Pancreas (tissue), 10 donors: Measurements from ENCODE around the gene OR2F1. TPM values are rescaled to one million over a fixed set of nuclear protein-coding genes. Genes with fewer than 3 reads are reported as not detected.

Experiments used
- ATAC-seq, 4 donors: fragments of 200-7000 bp; cut with Tn5 transposase; one replicate each; pipeline versions ENCODE4 v1.8.0 to v1.9.1; 2020; ENCODE audit warnings: mild to moderate bottlenecking in 4 of 4, moderate library complexity in 4 of 4
- DNase-seq, 6 donors: peaks; one replicate each; pipeline ENCODE4 v3.0.0-alpha.2; 2020
- FAIRE-seq: peaks from 2 replicates; lab custom pipeline; 2012; peaks lifted over from hg19 to GRCh38; lab: Jason Lieb, UNC
- H3K27ac ChIP-seq, 4 donors: fragments of 200-600 bp; sonication (generic); 1 replicate in 3 of 4; 2 replicates in 1 of 4; pipeline versions ENCODE4 v1.5.0 to v1.8.0; 2020
- H3K27me3 ChIP-seq, 4 donors: fragments of 200-600 bp; one replicate each; pipeline ENCODE4 v1.8.0; 2021
- H3K36me3 ChIP-seq, 3 donors: fragments of 200-600 bp; sonication (generic) in 1 of 3; one replicate each; pipeline versions ENCODE4 v1.5.0 to v1.8.0; 2020 to 2021
- H3K4me1 ChIP-seq, 3 donors: fragments of 200-600 bp; one replicate each; pipeline ENCODE4 v1.8.0; 2021
- H3K4me3 ChIP-seq, 4 donors: fragments of 200-600 bp; sonication (generic) in 2 of 4; one replicate each; pipeline versions ENCODE4 v1.5.0 to v1.8.0; 2020 to 2021
- H3K9me3 ChIP-seq, 4 donors: fragments of 200-600 bp; one replicate each; pipeline ENCODE4 v1.8.0; 2021
- CTCF ChIP-seq, 4 donors: fragments of 200-600 bp; sonication (generic) in 3 of 4; IDR thresholded peaks; one replicate each; pipeline versions ENCODE4 v1.5.0 to v1.8.0; 2021; ENCODE audit warnings: antibody characterized with exemption in 4 of 4
- WGBS, 2 donors: extraction: QIAGEN DNeasy Blood & Tissue Kit; methylation state at CpG; one replicate each; pipeline ENCODE4 v1.1.7; 2013; 5-methylcytosine and 5-hydroxymethylcytosine counted together
- intact Hi-C, 3 donors: fragments of 100-400 bp; cut with DNase I; formaldehyde crosslinking; loops; one replicate each; pipeline versions ENCODE4 v1.11.1 to v1.14.2; 2022
- polyA plus RNA-seq, 2 donors: library from polyadenylated mRNA; stranded (reverse); fragments of 200-250 nt; gene quantifications; one replicate each; pipeline ENCODE4 v1.2.3, GENCODE V29; 2013
- total RNA-seq, 6 donors: library from RNA; stranded (reverse); fragmentation: NEBNext Ultra II Directional in 4 of 6; extraction: Animal tissue kit (Norgen Biotek cat#: 25700) in 4 of 6; gene quantifications; one replicate each; pipeline versions ENCODE4 v1.2.1 to v1.2.4, GENCODE V29; 2021 to 2023
- donor health status: healthy with polysubstance abuse.
- donor health status: DM: no; HTN: no; CAD: no; lungs with moderate emphysema.
- donor health status: DM: no; HTN: no; CAD: no.
- donor health status: control.
- donor health status: control.
- donor health status: Bipolar disorder and iron deficiency.
- donor health status: DM: yes; HTN: yes; CAD: no.
- donor health status: DM: no; HTN: no; CAD: no.
- donor health status: DM: no; HTN: no; CAD: no.
- donor health status: DM: yes; HTN: yes; CAD: no.

Gene OR2F1
- total and polyA plus RNA-seq, 8 donors = not detected

GRCh38 chr7:143978585-143978984 is 23.9 kb downstream of the OR2F1 start:
- H3K9me3 ChIP-seq = no peaks in the 10 kb centered on the region
- WGBS, 2 donors = 83 to 86% methylated on average over 2 of the region's 2 CpGs
- peaks cover 0 to 7% (median 5%) of the 10 kb centered on the region in 3 donors for H3K4me1 ChIP-seq
- no peak for TF ChIP-seq CTCF (IDR thresholded peaks at IDR 0.05)
- no peak overlapping the region for H3K27ac ChIP-seq
- ATAC-seq = no peak
- intact Hi-C loops = no loop called here
- H3K36me3 ChIP-seq = no peaks in the 10 kb centered on the region
- H3K4me3 ChIP-seq = no peak overlapping the region
- no peak for DNase-seq
- H3K27me3 ChIP-seq = no peaks in the 10 kb centered on the region
- FAIRE-seq = no peak

- DNase-seq (no peak), FAIRE-seq (no peak), ATAC-seq (peak in 1 of 4 donors; percentile 29)
- Histone ChIP-seq H3K36me3 (no peaks in the 10 kb centered on the region), H3K9me3 (no peaks in the 10 kb centered on the region), H3K4me1 (peaks cover 0 to 7% (median 5%) of the 10 kb centered on the region in 3 donors), H3K4me3 (no peak overlapping the region), H3K27me3 (no peaks in the 10 kb centered on the region), H3K27ac (no peak overlapping the region)
- TF ChIP-seq CTCF (IDR thresholded peaks at IDR 0.05) = no peak
- intact Hi-C loops = no loop called here
- 80 to 89% methylated on average over 1 of the region's 1 CpG for WGBS, 2 donors
Measured at GRCh38 chr7:143979359-143979758, 24.7 kb downstream of the OR2F1 start.

GRCh38 chr7:143979998-143980397 is 25.4 kb downstream of the OR2F1 start:
- H3K27ac ChIP-seq = no peak overlapping the region
- 12 to 16% methylated on average over 2 of the region's 2 CpGs for WGBS, 2 donors
- peak in 2 of 6 donors; percentile 4 to 33 for DNase-seq
- FAIRE-seq = no peak
- intact Hi-C loops = no loop called here
- no peak for TF ChIP-seq CTCF (IDR thresholded peaks at IDR 0.05)
- H3K9me3 ChIP-seq = no peaks in the 10 kb centered on the region
- no peak overlapping the region for H3K4me3 ChIP-seq
- peaks cover 0 to 7% (median 5%) of the 10 kb centered on the region in 3 donors for H3K4me1 ChIP-seq
- no peaks in the 10 kb centered on the region for H3K27me3 ChIP-seq
- H3K36me3 ChIP-seq = no peaks in the 10 kb centered on the region
- ATAC-seq = peak; percentile 29 to 66 (median 62)

GRCh38 chr7:143980746-143981510 is 26.3 kb downstream of the OR2F1 start:
- peaks cover 0 to 7% (median 5%) of the 10 kb centered on the region in 3 donors for H3K4me1 ChIP-seq
- no peaks in the 10 kb centered on the region for H3K9me3 ChIP-seq
- H3K27me3 ChIP-seq = no peaks in the 10 kb centered on the region
- no peak for TF ChIP-seq CTCF (IDR thresholded peaks at IDR 0.05)
- H3K4me3 ChIP-seq = no peak overlapping the region
- FAIRE-seq (no peak), DNase-seq (no peak), ATAC-seq (no peak)
- no peaks in the 10 kb centered on the region for H3K36me3 ChIP-seq
- WGBS, 2 donors = 96% methylated on average over 10 of the region's 10 CpGs
- H3K27ac ChIP-seq = no peak overlapping the region
- intact Hi-C loops = no loop called here

GRCh38 chr7:143983960-143984359 is 29.3 kb downstream of the OR2F1 start:
- WGBS, 2 donors = 90 to 93% methylated on average over 5 of the region's 5 CpGs
- no peaks in the 10 kb centered on the region for H3K36me3 ChIP-seq

More at GRCh38 chr7:143983960-143984359, 29.3 kb downstream of the OR2F1 start:
- TF ChIP-seq CTCF (IDR thresholded peaks at IDR 0.05) = no peak
- intact Hi-C loops = no loop called here
- DNase-seq (no peak), ATAC-seq (no peak), FAIRE-seq (no peak)
- Histone ChIP-seq H3K4me1 (peaks cover 0 to 7% (median 5%) of the 10 kb centered on the region in 3 donors), H3K4me3 (no peak overlapping the region), H3K27me3 (no peaks in the 10 kb centered on the region), H3K9me3 (no peaks in the 10 kb centered on the region), H3K27ac (no peak overlapping the region)
